CD14-positive monocyte (primary cell): ENCODE data around the gene MBD2. TPM values are rescaled to one million over a fixed set of nuclear protein-coding genes. Genes with fewer than 3 reads are reported as not detected.

ENCODE experiments used
- DNase-seq, 3 donors: peaks; one replicate each; pipeline ENCODE4 v3.0.0-alpha.2; 2011 to 2022
- H2AFZ ChIP-seq: 2 replicates; pipeline ENCODE4 v1.6.0; 2012; ENCODE audit warnings: mild to moderate bottlenecking, low read depth, low read length, inconsistent platforms; ENCODE audit not compliant: insufficient read depth, poor library complexity, severe bottlenecking
- H3K27ac ChIP-seq, 2 donors: 1 replicate in 1 of 2; 2 replicates in 1 of 2; pipeline ENCODE4 v1.5.1; 2012 to 2013; ENCODE audit warnings: low read length in 2 of 2, control low read depth in 1 of 2, inconsistent platforms in 1 of 2, low read depth in 1 of 2, mild to moderate bottlenecking in 1 of 2
- H3K27me3 ChIP-seq, 2 donors: one replicate each; pipeline versions ENCODE4 v1.6.0 to v1.6.1; 2011 to 2013; ENCODE audit warnings: low read length in 2 of 2; ENCODE audit not compliant: control insufficient read depth in 2 of 2, insufficient read depth in 2 of 2
- H3K36me3 ChIP-seq, 2 donors: replicated peaks in 1 of 2; 1 replicate in 1 of 2; 2 replicates in 1 of 2; pipeline versions ENCODE4 v1.5.1 to v1.6.1; 2012 to 2013; ENCODE audit warnings: low read length in 2 of 2, control low read depth in 1 of 2, inconsistent platforms in 1 of 2, mild to moderate bottlenecking in 1 of 2; ENCODE audit not compliant: insufficient read depth in 2 of 2, control insufficient read depth in 1 of 2
- H3K4me1 ChIP-seq, 2 donors: 1 replicate in 1 of 2; 2 replicates in 1 of 2; pipeline versions ENCODE4 v1.5.1 to v1.6.1; 2012 to 2013; ENCODE audit warnings: low read length in 2 of 2, control low read depth in 1 of 2, inconsistent platforms in 1 of 2, mild to moderate bottlenecking in 1 of 2, moderate library complexity in 1 of 2; ENCODE audit not compliant: insufficient read depth in 2 of 2, control insufficient read depth in 1 of 2
- H3K4me2 ChIP-seq: replicated peaks from 2 replicates; pipeline ENCODE3; 2012; ENCODE audit warnings: low read length, moderate library complexity, mild to moderate bottlenecking; ENCODE audit not compliant: poor library complexity, severe bottlenecking; ENCODE audit errors: extremely low read depth
- H3K4me3 ChIP-seq, 3 experiments: fragments of 200-600 bp in 1 of 3; sonication (generic) in 1 of 3; replicated peaks in 1 of 3; 1 replicate in 2 of 3; 2 replicates in 1 of 3; pipeline ENCODE4 v1.5.1; 2011 to 2013; ENCODE audit warnings: low read length in 3 of 3, mild to moderate bottlenecking in 3 of 3, control low read depth in 2 of 3, low read depth in 2 of 3, inconsistent platforms in 1 of 3, moderate library complexity in 1 of 3
- H3K79me2 ChIP-seq: 2 replicates; pipeline ENCODE4 v1.6.0; 2012; ENCODE audit warnings: mild to moderate bottlenecking, control low read depth, inconsistent platforms, low read length, moderate library complexity; ENCODE audit not compliant: insufficient read depth
- H3K9ac ChIP-seq: 2 replicates; pipeline ENCODE4 v1.6.0; 2017; ENCODE audit warnings: low read length, mild to moderate bottlenecking; ENCODE audit not compliant: insufficient read depth, poor library complexity, severe bottlenecking
- H3K9me3 ChIP-seq, 2 donors: replicated peaks in 1 of 2; 1 replicate in 1 of 2; 2 replicates in 1 of 2; pipeline versions ENCODE4 v1.5.1 to v1.6.1; 2012 to 2013; ENCODE audit warnings: low read length in 2 of 2, control low read depth in 1 of 2; ENCODE audit not compliant: control insufficient read depth in 1 of 2, insufficient read depth in 1 of 2
- H4K20me1 ChIP-seq: 2 replicates; pipeline ENCODE4 v1.6.0; 2012; ENCODE audit warnings: mild to moderate bottlenecking, low read length, control low read depth, moderate library complexity; ENCODE audit not compliant: insufficient read depth
- H3K27ac Mint-ChIP-seq, 7 donors: one replicate each; pipeline ENCODE4 v1.8.0; 2020; ENCODE audit warnings: mild to moderate bottlenecking in 7 of 7, mixed read lengths in 7 of 7, moderate library complexity in 6 of 7, inconsistent platforms in 2 of 7
- H3K27me3 Mint-ChIP-seq, 3 donors: one replicate each; pipeline ENCODE4 v1.8.0; 2021 to 2022; ENCODE audit warnings: low read depth in 3 of 3, mild to moderate bottlenecking in 3 of 3, mixed read lengths in 3 of 3, moderate library complexity in 3 of 3, inconsistent platforms in 1 of 3
- H3K36me3 Mint-ChIP-seq, 2 donors: one replicate each; pipeline ENCODE4 v1.8.0; 2020; ENCODE audit warnings: mixed read lengths in 2 of 2, inconsistent platforms in 1 of 2, mild to moderate bottlenecking in 1 of 2
- H3K4me1 Mint-ChIP-seq: one replicate; pipeline ENCODE4 v1.8.0; 2020; ENCODE audit warnings: mild to moderate bottlenecking, mixed read lengths
- H3K4me3 Mint-ChIP-seq, 2 donors: one replicate each; pipeline ENCODE4 v1.8.0; 2020; ENCODE audit warnings: mild to moderate bottlenecking in 2 of 2, mixed read lengths in 2 of 2, moderate library complexity in 1 of 2
- H3K9me3 Mint-ChIP-seq, 7 donors: one replicate each; pipeline ENCODE4 v1.8.0; 2020 to 2022; ENCODE audit warnings: mixed read lengths in 7 of 7, mild to moderate bottlenecking in 6 of 7, moderate library complexity in 6 of 7, inconsistent platforms in 2 of 7
- WGBS: methylation state at CpG from one replicate; pipeline ENCODE4 v1.1.5; 2013; ENCODE audit warnings: missing lambda C conversion rate; ENCODE audit not compliant: insufficient coverage; 5-methylcytosine and 5-hydroxymethylcytosine counted together
- intact Hi-C, 2 donors: fragments of 100-400 bp; cut with micrococcal nuclease; formaldehyde crosslinking; loops; one replicate each; pipeline versions ENCODE4 v1.15.0 to v1.15.1; 2023
- polyA plus RNA-seq, 3 donors: library from polyadenylated mRNA; depleted of rRNA in 1 of 3; unstranded in 2 of 3; stranded (reverse) in 1 of 3; fragments of 300-500 nt in 2 of 3; fragments of >200 nt in 1 of 3; fragmentation: Illumina TruSeq in 2 of 3; gene quantifications; 1 replicate in 2 of 3; 2 replicates in 1 of 3; pipeline ENCODE4 v1.2.3, GENCODE V29; 2012 to 2021
- TF ChIP-seq, protein P1 (sequence below): fragments of 200-600 bp; IDR thresholded peaks from one replicate; pipeline ENCODE4 v1.8.0; 2022; ENCODE audit warnings: antibody characterized with exemption, mild to moderate bottlenecking

The MBD2 gene
- polyA plus RNA-seq, 3 donors, result 11.6 to 64.9 (median 25.2) TPM

DNA sequence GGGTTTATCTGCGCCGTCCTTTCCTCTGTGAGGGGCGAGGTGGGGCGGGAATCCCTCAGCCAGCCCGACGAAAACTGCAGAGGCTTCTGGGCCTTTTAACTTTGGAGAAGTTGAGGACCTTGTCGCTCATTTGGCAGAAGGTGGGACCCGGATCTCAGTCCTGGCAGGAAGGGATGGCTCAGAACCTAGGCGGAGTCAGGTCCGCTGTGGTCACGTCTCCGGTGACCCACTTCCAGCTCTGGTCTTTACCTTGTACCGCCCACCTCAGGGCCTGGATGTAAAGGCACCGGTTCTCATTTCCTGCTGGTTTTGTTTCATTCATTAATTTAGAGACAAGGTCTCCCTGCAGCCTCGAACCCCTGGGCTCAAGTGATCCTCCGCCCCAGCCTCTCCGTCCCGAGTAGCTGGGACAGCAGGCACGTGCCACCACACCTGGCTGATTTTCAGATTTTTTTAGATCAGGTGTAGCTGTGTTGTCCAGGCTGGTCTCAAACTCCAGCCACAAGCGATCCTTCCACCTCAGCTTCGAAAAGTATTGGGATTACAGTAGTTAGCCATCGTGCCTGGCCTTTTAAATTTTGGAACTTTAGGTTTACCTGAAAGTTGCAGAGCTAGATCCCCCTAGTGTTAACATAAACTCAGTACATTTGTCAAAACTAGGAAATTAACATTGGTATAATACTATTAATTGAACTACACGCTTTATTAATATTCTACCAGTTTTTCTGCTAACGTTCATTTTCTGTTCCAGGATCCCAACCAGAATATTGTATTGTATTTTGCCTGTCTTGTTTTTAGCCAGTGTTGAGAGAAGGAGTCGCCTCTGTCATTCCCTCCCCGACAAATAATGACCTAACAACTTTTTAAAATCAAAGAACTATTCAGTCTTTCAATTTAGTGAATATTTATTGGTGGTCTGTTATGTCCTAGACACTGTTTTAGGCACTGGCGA lies 45.7 kb upstream of the MBD2 start:
- Mint-ChIP-seq H3K36me3 (peaks cover 0 to 2% of the 10 kb centered on the region in 2 donors), H3K27ac (peak overlapping the region; percentile 94 to 98 (median 97)), H3K4me3 (peak overlapping the region; percentile 85 to 89), H3K4me1 (peaks cover 38% of the 10 kb centered on the region), H3K27me3 (no peaks in the 10 kb centered on the region), H3K9me3 (peaks cover 0 to 2% (median 0%) of the 10 kb centered on the region in 7 donors)
- Histone ChIP-seq H3K36me3 (peaks cover 0 to 3% of the 10 kb centered on the region in 2 donors), H3K9me3 (no peaks in the 10 kb centered on the region), H4K20me1 (no peaks in the 10 kb centered on the region), H2AFZ (peak overlapping the region; percentile 88), H3K79me2 (peaks cover 29% of the 10 kb centered on the region), H3K4me3 (peak overlapping the region; percentile 67 to 86 (median 68)), H3K4me1 (peaks cover 24 to 25% of the 10 kb centered on the region in 2 donors), H3K27ac (peak overlapping the region; percentile 93 to 97), H3K27me3 (no peaks in the 10 kb centered on the region), H3K9ac (peak overlapping the region; percentile 82), H3K4me2 (peak overlapping the region; percentile 97)
- TF ChIP-seq, protein P1, sequence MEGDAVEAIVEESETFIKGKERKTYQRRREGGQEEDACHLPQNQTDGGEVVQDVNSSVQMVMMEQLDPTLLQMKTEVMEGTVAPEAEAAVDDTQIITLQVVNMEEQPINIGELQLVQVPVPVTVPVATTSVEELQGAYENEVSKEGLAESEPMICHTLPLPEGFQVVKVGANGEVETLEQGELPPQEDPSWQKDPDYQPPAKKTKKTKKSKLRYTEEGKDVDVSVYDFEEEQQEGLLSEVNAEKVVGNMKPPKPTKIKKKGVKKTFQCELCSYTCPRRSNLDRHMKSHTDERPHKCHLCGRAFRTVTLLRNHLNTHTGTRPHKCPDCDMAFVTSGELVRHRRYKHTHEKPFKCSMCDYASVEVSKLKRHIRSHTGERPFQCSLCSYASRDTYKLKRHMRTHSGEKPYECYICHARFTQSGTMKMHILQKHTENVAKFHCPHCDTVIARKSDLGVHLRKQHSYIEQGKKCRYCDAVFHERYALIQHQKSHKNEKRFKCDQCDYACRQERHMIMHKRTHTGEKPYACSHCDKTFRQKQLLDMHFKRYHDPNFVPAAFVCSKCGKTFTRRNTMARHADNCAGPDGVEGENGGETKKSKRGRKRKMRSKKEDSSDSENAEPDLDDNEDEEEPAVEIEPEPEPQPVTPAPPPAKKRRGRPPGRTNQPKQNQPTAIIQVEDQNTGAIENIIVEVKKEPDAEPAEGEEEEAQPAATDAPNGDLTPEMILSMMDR, result peak; percentile 72
- WGBS, result under 1% methylated on average over 17 of the region's 27 CpGs
- intact Hi-C loops, result loop anchor here (1.0 to 10.0 kb wide), 3 partner anchors 9 to 85 kb away; partner anchors contain the start of genes MBD2 (in 2 of the 2), C18orf54 (in 1 of the 2) and STARD6 (in 1 of the 2)
- peak; percentile 68 to 74 (median 69) for DNase-seq

DNA sequence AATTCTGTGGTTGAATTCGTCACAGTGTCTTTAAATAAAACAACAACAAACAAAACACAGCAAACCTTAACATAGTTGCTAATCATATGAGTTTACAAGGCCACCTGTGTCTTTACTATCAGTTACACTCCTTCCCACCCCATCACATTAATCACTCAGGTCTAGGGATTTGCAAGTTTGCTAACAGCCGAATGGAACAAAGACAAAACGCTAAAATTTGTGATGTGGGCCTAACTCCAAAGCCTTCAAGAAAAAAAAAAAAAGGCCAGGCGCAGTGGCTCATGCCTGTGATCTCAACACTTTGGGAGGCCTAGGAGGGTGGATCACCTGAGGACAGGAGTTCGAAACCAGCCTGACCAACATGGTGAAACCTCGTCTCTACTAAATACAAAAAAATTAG lies 44.3 kb upstream of the MBD2 start:
- Mint-ChIP-seq H3K4me3 (peak overlapping the region; percentile 85 to 89), H3K27me3 (no peaks in the 10 kb centered on the region), H3K27ac (peak overlapping the region; percentile 94 to 98 (median 97)), H3K36me3 (peaks cover 0 to 4% of the 10 kb centered on the region in 2 donors), H3K4me1 (peaks cover 31% of the 10 kb centered on the region), H3K9me3 (peaks cover 0 to 2% (median 0%) of the 10 kb centered on the region in 7 donors)
- Histone ChIP-seq H2AFZ (peak overlapping the region; percentile 88), H3K4me2 (peak overlapping the region; percentile 97), H3K4me1 (peaks cover 24 to 25% of the 10 kb centered on the region in 2 donors), H3K79me2 (peaks cover 27% of the 10 kb centered on the region), H3K27ac (peak overlapping the region; percentile 93 to 97), H4K20me1 (no peaks in the 10 kb centered on the region), H3K9ac (peak overlapping the region; percentile 82), H3K9me3 (no peaks in the 10 kb centered on the region), H3K27me3 (no peaks in the 10 kb centered on the region), H3K36me3 (no peaks in the 10 kb centered on the region), H3K4me3 (peak overlapping the region; percentile 67 to 86 (median 68))
- DNase-seq, result no peak
- WGBS, result 67% methylated on average over 3 of the region's 6 CpGs
- TF ChIP-seq, protein P1, result no peak
- intact Hi-C loops, result loop anchor here (1.0 to 2.0 kb wide), 2 partner anchors 7 to 44 kb away; partner anchors contain the start of gene MBD2 (in 2 of the 2)
